Measurements from ENCODE around the gene SNTA1. TPM values are rescaled to one million over a fixed set of nuclear protein-coding genes. Genes with fewer than 3 reads are reported as not detected.

Gene SNTA1
- total and polyA plus RNA-seq, 9 of the 15 experiments (the other 6 are each of a cell fraction or from before 2014, with no cell fraction given): 1.2 to 40.8 (median 20.3) TPM

DNA sequence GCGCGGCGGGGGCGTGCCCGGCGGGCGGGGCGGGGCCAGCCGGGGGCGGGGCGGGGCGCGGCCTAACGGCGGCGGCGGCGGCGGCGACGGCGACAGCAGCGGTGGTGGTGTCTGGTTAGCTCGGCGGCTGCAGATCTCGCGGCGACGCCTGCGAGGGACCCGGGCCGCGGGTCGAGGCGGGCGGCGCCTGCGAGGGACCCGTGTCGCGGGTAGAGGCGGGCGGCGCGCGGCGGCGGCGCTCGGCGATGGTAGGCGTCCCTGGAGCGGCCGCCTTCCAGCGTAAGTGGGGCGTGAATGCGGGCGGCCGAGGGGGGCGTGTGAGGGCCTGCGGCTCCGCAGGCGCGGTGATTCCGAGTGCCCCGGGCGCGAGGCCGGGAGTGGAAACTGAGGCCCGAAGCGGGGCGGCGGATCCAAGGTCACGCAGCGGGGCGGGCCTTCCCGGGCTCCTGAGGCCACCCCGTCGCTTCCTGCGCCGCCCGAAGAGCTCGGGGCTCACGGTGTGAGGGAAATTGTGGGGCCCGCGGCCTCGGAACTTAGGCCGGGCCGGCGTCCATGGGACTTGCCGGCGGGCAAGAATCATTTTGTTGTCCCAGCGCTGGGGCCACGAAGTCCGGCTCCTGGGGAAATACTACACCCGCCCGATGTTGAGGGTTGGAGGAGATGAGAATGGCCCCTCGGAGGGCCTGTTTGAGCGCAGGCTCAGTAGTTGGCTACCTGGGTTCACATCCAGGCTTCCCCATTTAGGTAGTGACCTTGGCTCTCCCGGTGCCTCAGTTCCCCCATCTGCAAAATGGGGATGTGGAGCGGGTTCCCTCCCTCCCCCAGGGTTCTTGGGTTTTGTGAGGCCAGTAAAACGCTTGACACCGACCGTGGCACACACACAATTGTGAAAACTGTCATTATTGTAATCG, 46.7 kb upstream of the SNTA1 start, which contains the start of gene CBFA2T2 (continued):
- TF ChIP-seq MTA3 (IDR thresholded peaks at IDR 0.05; ENCODE audit: borderline replicate concordance): 0 out of 2 replicates have a peak, but pooled peaks have one; percentile 13
- TF ChIP-seq GATAD2B (IDR thresholded peaks at IDR 0.05; ENCODE audit: borderline replicate concordance): no peak; the same call in 1 of the 2 replicates
- TF ChIP-seq NR2C1 (IDR thresholded peaks at IDR 0.05): no peak
- no peak for TF ChIP-seq NR2C1 (tag; IDR thresholded peaks at IDR 0.05)
- TF ChIP-seq, protein P1, sequence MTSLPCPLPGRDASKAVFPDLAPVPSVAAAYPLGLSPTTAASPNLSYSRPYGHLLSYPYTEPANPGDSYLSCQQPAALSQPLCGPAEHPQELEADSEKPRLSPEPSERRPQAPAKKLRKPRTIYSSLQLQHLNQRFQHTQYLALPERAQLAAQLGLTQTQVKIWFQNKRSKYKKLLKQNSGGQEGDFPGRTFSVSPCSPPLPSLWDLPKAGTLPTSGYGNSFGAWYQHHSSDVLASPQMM (CRISPR knock-in tag; IDR thresholded peaks at IDR 0.05): no peak
- TF ChIP-seq ZBTB7A (IDR thresholded peaks at IDR 0.05; ENCODE audit: borderline replicate concordance, control insufficient read depth, low read depth, low read length): peak; percentile 58; the same call in 1 of the 2 replicates
- TF ChIP-seq CBX3 (IDR thresholded peaks at IDR 0.05; ENCODE audit: borderline replicate concordance in 1 of 2, low read length in 2 of 2): peak in 1 of 2 experiments; percentile 66; a peak in 1 of 3 replicates
- TF ChIP-seq ZNF316 (IDR thresholded peaks at IDR 0.05): no peak
- no peak for TF ChIP-seq OTX1 (CRISPR knock-in tag; IDR thresholded peaks at IDR 0.05)
- TF ChIP-seq SMARCB1 (IDR thresholded peaks at IDR 0.05; ENCODE audit: insufficient read length, low read depth): peak; percentile 35
- peak; percentile 80 for TF ChIP-seq SMAD4 (CRISPR knock-in tag; conservative IDR thresholded peaks at IDR 0.05)
- no peak for TF ChIP-seq MEF2D (tag; conservative IDR thresholded peaks at IDR 0.05; ENCODE audit: low read depth)
- TF ChIP-seq E2F6 (IDR thresholded peaks at IDR 0.05; ENCODE audit: borderline replicate concordance in 1 of 2, extremely low read depth in 1 of 2, insufficient read depth in 1 of 2, insufficient read length in 1 of 2, low read depth in 1 of 2, low read length in 1 of 2, poor library complexity in 1 of 2, severe bottlenecking in 1 of 2): peak in 1 of 2 experiments; percentile 22
- no peak for TF ChIP-seq CREBBP (IDR thresholded peaks at IDR 0.05; ENCODE audit: low read depth, low read length)
- peak; percentile 87 for TF ChIP-seq CBX1 (IDR thresholded peaks at IDR 0.05; ENCODE audit: low read depth)
- TF ChIP-seq POLR2G (IDR thresholded peaks at IDR 0.05; ENCODE audit: low read depth, low read length): peak; percentile 83
- TF ChIP-seq ETS1 (conservative IDR thresholded peaks at IDR 0.05; ENCODE audit: control insufficient read depth, low read depth, low read length): 0 out of 2 replicates have a peak, but pooled peaks have one; percentile 21
- 0 out of 2 replicates have a peak, but pooled peaks have one; percentile 31 for TF ChIP-seq NR4A1 (CRISPR knock-in tag; IDR thresholded peaks at IDR 0.05)
- no peak for TF ChIP-seq NR4A1 (tag; IDR thresholded peaks at IDR 0.05)
- peak; percentile 62; the same call in 1 of the 2 replicates for TF ChIP-seq ZNF12 (CRISPR knock-in tag; IDR thresholded peaks at IDR 0.05)
- 0 out of 2 replicates have a peak, but pooled peaks have one; percentile 10 for TF ChIP-seq SPI1 (IDR thresholded peaks at IDR 0.05; ENCODE audit: borderline replicate concordance, low read depth, low read length)
- TF ChIP-seq KDM5B (IDR thresholded peaks at IDR 0.05; ENCODE audit: insufficient replicate concordance, low read depth, low read length): peak; percentile 4
- 0 out of 2 replicates have a peak, but pooled peaks have one; percentile 31 for TF ChIP-seq FOXK1 (CRISPR knock-in tag; IDR thresholded peaks at IDR 0.05; ENCODE audit: borderline replicate concordance)
- 0 out of 2 replicates have a peak, but pooled peaks have one; percentile 12 for TF ChIP-seq CAMTA2 (CRISPR knock-in tag; conservative IDR thresholded peaks at IDR 0.05)
- TF ChIP-seq SOX6 (IDR thresholded peaks at IDR 0.05): peak; percentile 11; the same call in 1 of the 2 replicates
